Mesangial cell (primary cell): ENCODE data around the gene WDCP. TPM values are rescaled to one million over a fixed set of nuclear protein-coding genes. Genes with fewer than 3 reads are reported as not detected.

ENCODE experiments used
- total RNA-seq: library from RNA; depleted of rRNA; stranded (reverse); fragments of >200 nt; gene quantifications from 2 replicates; pipeline ENCODE4 v1.2.3, GENCODE V29; 2015

Gene WDCP, protein sequence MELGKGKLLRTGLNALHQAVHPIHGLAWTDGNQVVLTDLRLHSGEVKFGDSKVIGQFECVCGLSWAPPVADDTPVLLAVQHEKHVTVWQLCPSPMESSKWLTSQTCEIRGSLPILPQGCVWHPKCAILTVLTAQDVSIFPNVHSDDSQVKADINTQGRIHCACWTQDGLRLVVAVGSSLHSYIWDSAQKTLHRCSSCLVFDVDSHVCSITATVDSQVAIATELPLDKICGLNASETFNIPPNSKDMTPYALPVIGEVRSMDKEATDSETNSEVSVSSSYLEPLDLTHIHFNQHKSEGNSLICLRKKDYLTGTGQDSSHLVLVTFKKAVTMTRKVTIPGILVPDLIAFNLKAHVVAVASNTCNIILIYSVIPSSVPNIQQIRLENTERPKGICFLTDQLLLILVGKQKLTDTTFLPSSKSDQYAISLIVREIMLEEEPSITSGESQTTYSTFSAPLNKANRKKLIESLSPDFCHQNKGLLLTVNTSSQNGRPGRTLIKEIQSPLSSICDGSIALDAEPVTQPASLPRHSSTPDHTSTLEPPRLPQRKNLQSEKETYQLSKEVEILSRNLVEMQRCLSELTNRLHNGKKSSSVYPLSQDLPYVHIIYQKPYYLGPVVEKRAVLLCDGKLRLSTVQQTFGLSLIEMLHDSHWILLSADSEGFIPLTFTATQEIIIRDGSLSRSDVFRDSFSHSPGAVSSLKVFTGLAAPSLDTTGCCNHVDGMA
- 5.3 and 6.7 TPM in 2 replicates for total RNA-seq

DNA sequence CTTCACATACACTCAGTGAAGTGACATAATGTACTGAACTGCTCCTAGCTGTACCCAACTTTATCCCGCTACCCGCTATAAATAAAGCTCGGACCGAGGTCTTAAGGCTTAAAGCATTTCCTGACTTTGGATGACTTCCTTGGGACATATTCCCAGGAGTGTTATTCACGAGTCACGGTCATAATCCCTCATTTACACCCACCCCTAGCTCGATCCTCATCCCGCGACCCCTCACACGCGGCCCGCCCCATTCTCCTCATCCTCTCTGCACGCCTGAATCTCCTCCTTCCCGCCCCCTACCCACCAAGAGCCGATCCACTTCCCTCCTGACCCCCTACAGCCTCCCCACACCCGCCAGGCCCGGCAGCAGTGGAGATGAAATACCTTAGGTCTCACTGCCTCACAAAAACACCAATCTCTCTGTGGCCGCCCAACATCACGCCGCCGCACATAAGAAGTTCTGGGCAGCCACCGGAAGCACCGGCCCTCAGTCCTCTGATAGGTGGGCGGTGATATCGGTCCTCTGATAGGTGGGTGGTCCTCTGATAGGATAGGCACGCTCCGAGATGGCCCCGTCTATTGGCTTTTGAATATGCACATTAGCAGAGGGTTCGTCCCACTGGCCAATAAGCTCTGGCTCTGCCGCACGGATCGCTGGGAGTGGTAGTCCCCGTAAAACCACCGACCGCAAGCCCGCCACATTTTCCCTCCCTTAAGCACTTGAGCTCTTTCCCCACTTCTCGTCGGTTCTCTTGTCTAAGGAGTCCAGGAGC lies at the start of gene WDCP:
Gene WDCP, minus strand, starts transcription at position 462 of the 773 bp plus-strand sequence. CDS start 7,897 bp downstream, outside the sequence.

DNA sequence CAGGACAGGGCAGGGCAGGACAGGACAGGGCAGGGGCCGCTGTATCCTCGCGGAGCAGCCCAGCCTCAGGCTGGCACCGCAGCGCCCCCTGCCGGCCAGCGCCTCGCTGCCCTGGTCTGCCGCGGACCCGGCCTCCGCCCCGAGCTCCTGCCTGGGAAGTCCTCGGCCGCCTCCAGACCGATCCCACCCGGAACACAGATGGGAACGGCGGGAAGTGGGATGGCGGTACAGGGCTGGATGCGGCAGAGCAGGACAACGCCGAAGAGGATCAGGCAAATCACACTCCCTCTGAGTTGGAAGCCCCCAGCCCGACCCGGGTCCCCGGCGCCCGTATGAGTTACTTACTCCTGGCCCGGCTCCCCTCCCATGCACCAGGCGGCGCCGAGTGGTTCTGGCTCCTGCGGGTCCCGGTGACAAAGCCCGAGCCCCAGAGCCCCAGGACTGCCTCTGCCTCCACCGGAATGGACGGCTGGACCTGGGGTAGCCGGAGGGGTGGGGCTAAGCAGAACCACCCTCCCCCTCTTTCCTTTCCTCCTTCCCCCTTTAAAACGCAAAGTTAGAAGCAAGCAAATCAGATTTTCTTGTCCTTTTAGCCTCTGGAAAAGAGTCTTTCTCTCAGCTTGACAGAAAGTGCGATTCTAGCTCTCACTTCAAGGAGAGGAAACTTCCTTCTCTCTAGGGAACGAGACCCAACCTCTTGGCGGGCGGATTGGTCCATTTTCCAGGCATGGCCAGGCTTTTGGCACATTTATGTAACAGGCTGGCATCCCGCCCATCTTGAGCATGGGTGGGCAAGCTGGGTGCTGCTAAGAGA lies 37.4 kb upstream of the WDCP start, which contains the start of gene TP53I3:
Gene TP53I3, minus strand, starts transcription at position 449 of the 814 bp plus-strand sequence. CDS start 508 bp downstream, outside the sequence.

DNA sequence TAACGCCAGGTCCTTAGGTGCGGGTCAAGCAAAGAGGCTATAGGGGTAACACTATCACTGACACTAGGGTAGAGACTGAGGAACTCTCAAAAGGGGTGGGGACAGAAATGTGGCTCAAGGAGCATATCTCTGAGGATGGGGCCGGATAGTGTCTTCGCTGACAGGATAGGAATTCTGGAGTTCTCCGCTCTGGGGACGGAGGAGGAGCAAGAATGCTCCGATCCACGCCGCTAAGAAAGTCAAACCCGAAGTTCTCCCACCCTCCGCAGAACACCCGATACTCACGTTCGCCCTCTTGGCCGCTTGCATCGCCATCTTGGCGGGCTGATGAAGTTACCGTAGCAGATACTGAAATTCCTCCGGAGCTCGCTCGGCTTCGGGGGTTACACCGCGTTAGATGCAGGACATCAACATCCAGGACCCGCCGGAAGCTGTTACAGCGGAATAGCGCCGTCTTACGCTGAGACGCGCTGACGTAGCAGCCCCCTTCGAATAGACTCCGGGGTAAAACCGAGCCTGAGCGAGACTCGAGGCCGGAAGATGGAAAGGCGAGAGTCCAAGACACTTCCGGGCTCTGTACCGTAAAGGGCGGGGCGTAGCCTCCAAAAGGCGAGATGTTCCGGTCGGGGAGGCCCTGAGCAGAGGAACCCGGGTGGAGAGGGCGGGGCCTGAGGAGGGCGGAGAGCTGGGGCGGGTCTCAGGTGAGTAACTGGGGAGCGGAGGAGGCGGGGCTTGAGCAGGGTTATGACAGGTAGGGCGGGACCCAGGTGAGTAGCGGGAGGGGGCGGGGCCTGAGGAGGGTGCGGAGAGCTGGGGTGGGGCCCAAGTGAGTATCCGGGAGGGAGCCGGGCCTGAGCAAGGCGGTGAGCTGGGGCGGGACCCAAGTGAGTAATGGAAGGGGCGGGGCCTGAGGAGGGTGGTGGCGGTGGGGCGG lies 29.0 kb upstream of the WDCP start, which contains the start of gene SF3B6:
Gene SF3B6, minus strand, starts transcription at position 412 of the 934 bp plus-strand sequence. Its CDS starts 97 bp downstream, at position 315.

DNA sequence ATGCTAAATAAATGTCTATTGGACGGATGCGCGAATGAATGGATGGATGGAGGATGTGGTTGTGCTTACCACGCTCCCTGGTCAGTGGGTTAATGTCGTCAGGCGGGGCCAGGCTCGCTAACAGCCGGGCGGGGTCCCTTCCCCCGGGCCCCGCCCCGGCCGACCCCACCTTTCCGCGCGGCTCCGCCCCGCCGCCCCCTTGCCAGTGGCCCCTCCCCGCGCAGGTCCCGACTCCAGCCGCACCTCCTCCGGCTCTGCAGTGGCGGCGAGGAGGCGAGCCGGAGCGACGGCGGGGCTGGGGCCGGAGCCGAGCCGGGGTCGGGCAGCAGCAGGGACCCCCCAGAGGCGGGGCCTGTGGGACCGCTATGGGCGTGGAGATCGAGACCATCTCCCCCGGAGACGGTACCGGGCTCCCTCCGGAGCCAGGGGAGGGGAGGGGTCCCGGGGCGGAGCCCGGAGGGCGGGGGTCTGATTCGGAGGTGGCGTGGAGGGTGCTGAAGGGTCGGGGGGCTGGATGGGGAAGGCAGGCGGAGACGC lies 2.4 kb upstream of the WDCP start, which contains the start of gene FKBP1B:
Gene FKBP1B, plus strand, starts transcription at position 257 of the 537 bp plus-strand sequence. Its CDS starts 109 bp downstream, at position 366.

DNA sequence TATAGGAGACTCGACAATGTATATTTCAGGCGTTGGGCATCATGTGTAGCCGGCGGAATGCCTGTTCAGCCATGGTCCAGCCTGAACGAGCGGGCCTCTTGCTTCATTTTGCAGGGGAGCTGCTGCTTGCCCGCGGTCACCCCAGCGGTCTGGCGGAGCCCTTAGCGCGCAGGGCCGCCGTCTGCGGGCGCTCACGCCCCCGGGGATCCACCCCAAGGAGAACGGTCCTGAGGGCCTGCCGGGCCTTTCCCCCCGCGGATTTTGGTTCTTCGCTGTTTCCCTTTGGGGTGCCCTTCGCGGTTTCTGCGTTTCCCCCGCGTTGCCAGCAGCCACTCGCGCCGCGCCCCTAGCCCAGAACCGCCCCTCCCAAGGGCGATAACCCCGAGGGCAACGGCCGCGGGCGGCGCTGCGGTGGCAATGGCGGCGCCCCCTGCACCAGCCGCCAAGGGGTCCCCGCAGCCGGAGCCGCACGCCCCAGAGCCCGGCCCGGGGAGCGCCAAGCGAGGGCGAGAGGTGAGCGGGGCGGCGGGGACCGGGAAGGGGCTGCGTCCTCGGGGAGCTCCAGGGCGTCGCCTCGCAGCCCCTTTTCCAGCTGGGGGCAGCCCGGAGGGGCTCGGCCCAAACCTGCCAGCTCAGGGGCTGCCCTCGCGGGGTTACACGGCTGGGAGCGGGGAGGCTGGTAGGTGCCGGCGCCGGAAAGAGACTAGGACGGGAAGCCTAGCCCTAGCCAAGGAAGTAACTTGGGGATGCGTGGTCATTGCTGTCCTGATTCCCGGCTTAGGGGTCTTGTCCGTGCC lies 37.3 kb downstream of the WDCP start, which contains the start of gene MFSD2B:
Gene MFSD2B, plus strand, starts transcription at position 406 of the 797 bp plus-strand sequence. Its CDS starts 12 bp downstream, at position 418.

Other genes starting within 250 kb of the WDCP start
- 2.8 and 3.2 TPM in 2 replicates for gene ATAD2B, start 120.3 kb downstream of the WDCP start, total RNA-seq
- gene UBXN2A, start 106.9 kb downstream of the WDCP start, total RNA-seq: 6.6 and 9.3 TPM in 2 replicates
- 0.16 and 0.38 TPM in 2 replicates for gene MFSD2B, start 37.3 kb downstream of the WDCP start, total RNA-seq
- gene FKBP1B, start 2.4 kb upstream of the WDCP start, total RNA-seq: 15.2 and 25.9 TPM in 2 replicates
- gene SF3B6, start 28.9 kb upstream of the WDCP start, total RNA-seq: 108 and 109 TPM in 2 replicates
- gene TP53I3, start 37.4 kb upstream of the WDCP start, total RNA-seq: 46.9 and 68.2 TPM in 2 replicates
- gene PFN4, start 75.9 kb upstream of the WDCP start, total RNA-seq: 0.49 and 1.1 TPM in 2 replicates
- 2.6 and 11.5 TPM in 2 replicates for gene FAM228B, start 76.1 kb upstream of the WDCP start, total RNA-seq
- gene FAM228A, start 127.7 kb upstream of the WDCP start, total RNA-seq: 0.51 TPM in 1 of 2 replicates, not detected in the other